GM18502 (cell line): ENCODE data around the gene KLHL25.
A peak's percentile ranks its signal among the peaks of the same experiment; 100 is the strongest.

Source experiments
- ATAC-seq: cut with Tn5 transposase; IDR thresholded peaks from one replicate; pipeline ENCODE4 v1.9.1; 2021; ENCODE audit warnings: mild to moderate bottlenecking; ENCODE audit not compliant: unreplicated experiment, poor library complexity

Gene KLHL25

DNA sequence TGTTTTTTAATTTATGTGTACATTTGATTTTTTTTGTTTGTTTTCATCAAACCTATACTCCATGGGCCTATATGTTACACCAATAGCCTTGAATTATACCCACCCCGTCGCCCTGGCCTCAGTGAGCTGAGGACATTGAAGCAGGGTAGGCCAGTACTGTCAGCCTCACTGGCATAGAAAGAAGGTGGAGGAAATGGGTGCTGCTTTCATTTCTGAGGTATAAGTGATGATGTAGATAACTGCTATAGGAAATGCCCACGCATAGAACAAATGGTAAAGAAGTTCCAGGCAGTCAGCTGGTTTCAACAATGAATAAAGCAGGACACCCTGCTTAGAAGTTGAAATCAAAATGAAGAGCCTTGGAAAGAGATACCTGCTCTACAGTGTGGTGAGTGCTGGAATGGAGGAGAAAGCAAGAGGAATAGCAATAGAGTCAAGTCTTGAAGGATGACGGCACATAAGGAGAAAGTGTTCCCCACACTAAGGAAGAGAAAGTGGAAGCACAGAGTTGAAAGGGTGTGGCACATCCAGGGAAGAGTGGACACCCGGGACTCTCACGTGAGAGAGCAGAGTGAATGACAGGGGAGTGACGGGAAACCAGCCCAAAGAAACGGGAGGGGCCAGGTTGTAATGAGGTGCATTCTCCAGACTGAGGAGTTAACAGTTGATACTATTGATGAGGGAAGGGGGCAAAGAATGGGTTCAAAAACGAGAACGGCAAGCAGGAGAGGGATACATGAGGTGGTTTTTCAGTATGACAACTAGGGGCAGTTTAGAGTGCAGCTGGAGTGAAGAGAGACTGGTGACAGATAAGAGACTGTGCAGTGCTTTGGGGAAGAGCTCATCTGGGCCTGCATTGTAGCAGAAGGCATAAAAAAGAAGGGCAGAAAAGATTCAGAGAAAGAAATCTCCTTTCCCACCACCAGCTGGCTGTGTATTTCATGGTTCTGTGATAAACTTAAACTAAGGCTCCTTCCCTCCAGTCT, 70.5 kb downstream of the KLHL25 start:
- ATAC-seq: no peak

DNA sequence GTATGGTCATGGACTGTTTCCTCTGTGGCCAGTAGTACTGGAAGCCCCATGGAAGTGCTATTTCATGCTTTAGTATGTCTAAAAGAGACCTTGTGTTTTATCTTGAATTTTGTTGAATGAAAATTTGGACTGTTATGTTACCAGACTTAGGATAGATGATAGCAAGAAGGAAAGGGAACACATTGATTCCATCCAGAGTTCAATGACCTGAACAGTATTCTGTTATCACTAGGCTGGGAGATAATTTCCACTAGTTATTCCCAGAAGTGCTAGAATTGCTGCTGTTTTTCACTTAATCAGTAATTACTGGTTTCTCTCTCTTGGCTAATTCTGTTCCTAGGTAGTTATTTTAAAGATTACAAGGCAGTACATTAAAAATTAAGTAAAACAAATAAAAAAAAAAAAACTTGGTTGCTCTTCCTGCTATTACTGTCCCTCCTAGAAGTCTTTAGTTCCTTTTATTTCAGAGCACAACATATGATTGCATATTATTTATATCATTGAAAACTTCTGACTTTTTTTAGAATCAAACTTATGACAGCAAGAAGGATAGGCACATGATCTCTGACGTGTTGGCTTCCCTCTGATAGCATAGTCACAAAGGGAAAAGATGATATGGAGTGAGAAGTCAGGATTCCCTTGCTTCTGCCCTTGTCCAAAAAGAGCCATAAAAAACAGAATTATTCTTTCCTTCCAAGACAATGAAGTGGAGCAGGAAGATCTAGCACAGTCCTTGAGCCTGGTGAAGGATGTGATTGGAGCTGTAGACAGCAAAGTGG, 72.2 kb downstream of the KLHL25 start:
- no peak for ATAC-seq

DNA sequence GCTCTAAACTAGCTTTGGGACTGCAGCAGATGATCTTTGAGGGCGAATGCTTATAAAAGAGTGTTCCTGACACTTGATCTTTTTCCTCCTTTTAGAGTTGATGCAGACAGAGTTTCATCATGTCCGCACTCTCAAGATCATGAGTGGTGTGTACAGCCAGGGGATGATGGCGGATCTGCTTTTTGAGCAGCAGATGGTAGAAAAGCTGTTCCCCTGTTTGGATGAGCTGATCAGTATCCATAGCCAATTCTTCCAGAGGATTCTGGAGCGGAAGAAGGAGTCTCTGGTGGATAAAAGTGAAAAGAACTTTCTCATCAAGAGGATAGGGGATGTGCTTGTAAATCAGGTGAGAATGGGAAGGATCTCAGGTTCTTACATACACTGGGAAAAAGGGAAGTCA, 75.7 kb downstream of the KLHL25 start:
- ATAC-seq: no peak

DNA sequence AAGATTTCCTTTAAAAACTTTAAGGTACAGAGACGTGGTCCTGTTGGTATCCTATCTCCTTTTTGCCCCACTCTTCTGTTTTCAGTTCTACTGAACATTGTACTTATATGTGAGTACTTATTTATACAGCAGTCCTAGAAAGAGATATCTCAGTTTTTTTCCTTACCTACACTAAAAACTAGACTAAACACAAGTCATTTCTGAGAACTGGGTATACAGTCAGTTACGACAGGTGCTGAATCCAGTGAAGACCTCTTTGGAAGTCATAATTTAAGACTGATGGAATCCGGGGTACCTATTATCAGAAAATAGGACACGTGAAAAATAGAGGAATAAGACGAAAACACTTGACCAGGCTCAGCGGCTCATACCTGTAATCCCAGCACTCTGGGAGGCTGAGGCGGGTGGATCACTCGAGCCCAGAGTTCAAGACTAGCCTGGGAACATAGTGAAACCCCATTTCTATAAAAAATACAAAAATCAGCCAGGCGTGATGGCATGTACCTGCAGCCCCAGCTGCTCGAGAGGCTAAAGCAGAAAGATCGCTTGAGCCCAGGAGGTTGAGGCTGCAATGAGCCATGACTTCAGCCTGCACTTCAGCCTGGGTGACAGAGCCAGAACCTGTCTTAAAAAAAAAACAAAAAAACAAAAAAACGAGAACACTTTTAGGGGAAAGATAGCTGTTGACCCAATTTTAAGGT, 76.3 kb downstream of the KLHL25 start:
- ATAC-seq: peak; percentile 77

DNA sequence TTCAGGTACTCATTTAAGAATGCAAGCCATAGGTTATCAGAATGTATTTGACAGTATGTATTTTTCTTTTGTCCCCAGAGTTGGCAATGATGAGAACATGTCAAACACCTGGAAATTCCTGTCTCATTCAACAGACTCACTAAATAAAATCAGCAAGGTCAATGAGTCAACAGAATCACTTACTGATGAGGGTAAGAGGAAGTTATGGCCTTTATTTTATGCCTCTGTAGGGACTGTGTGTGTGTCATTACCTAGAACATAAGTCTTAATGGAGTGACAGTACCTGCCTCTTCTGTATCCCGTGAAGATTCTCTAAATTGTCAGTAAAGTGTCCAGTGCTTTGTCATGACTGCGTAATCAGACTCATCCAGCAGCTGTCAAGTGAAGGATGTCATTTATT, 77.5 kb downstream of the KLHL25 start:
- no peak for ATAC-seq

DNA sequence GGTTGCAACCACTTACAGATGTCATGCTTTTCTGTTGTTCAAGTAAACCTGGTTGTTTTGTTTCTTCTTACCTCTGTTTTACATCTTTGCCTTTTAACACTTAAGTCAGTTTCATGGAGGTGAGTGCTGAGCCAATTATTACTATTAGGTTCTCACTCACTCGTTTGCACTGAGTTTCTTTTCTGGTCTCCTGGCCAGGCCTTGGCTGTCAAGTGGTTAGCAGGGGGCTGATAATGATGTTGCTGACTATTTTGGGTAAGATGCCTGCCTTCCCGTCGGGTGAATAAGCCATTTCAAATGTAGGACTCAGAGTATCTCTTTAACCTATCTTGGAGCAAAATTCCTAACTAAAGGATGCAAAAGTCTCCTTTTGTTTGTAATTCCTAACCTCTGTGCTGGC, 78.5 kb downstream of the KLHL25 start:
- ATAC-seq: no peak

DNA sequence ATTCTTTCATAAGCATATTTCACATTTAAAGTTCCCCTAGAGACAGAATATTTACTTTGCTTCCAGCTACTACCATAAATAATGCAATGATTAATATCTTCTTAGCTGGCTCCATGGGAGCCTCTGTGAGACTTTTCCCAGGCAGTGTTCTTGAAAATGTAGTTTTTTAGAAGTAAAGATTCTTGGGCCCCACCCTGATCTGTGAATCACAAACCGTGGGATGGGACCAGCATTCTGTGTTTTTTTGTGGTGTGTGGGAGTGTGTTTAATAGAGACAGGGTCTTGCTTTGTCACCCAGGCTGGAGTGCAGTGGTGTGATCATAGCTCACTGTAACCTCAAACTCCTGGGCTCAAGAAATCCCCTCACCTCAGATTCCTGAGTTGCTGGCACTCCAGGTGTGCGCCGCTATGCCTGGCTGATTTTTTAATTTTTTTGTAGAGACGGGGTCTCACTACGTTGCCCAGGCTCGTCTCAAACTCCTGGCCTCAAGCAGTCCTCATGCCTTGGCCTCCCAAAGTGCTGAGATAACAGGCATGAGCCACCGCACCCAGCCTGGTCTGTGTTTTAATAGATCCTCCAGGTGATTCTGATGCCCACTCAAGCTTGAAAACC, 83.0 kb downstream of the KLHL25 start:
- ATAC-seq: no peak

DNA sequence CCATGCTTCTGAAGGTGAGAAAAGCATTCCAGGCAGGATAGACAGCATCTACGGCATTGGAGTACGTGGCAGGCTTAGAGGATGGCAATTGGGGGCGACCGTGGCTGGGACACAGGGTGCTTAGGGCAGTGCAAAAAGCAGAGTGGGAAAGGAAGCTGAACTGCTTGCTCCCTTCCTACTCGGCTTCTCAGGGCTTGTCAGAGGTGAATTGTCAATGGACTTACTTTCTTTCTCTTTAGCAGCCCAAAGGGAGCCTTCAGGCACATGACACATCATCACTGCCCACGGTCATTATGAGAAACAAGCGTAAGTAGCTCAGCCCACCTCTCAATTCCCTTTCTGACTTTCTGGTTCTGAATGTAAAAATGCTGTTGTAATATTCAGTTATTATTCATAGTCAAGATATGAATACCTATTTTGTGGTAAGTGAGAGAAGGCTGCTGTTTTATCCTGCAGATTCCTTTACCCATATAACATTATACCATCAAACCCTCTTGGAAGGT, 84.3 kb downstream of the KLHL25 start:
- ATAC-seq: peak; percentile 53
